Panc1 (cell line): ENCODE results near the gene MAST1.

Source experiments
- CTCF ChIP-seq: fragments of 450-650 bp; IDR thresholded peaks from 2 replicates; pipeline ENCODE4 v1.5.1; 2017; ENCODE audit warnings: mild to moderate bottlenecking
- POLR2AphosphoS5 ChIP-seq: IDR thresholded peaks from 2 replicates; pipeline ENCODE4 v1.6.1; 2012; ENCODE audit warnings: mild to moderate bottlenecking, low read depth, low read length, moderate library complexity
- SIN3A ChIP-seq: IDR thresholded peaks from 2 replicates; pipeline ENCODE4 v1.6.1; 2012; ENCODE audit warnings: low read depth, mild to moderate bottlenecking, low read length, moderate library complexity, borderline replicate concordance; ENCODE audit not compliant: insufficient read depth
- TCF7L2 ChIP-seq: IDR thresholded peaks from 2 replicates; pipeline ENCODE4 v1.6.1; 2011; ENCODE audit warnings: mild to moderate bottlenecking, low read depth, low read length, inconsistent platforms

- TF ChIP-seq CTCF, result no peak
- TF ChIP-seq POLR2AphosphoS5, result peak; percentile 59; the same call in 1 of the 2 replicates
- TF ChIP-seq SIN3A, result peak; percentile 54; the same call in 1 of the 2 replicates
- no peak; the same call in 1 of the 2 replicates for TF ChIP-seq TCF7L2
Measured at GRCh38 chr19:12793290-12794195, 44.8 kb upstream of the MAST1 start.
